HG03439 (cell line): ENCODE data around the gene CACTIN.

ENCODE experiments used
- ATAC-seq: cut with Tn5 transposase; IDR thresholded peaks from one replicate; pipeline ENCODE4 v1.9.1; 2021; ENCODE audit warnings: mild to moderate bottlenecking, moderate library complexity; ENCODE audit not compliant: unreplicated experiment

The CACTIN gene

DNA sequence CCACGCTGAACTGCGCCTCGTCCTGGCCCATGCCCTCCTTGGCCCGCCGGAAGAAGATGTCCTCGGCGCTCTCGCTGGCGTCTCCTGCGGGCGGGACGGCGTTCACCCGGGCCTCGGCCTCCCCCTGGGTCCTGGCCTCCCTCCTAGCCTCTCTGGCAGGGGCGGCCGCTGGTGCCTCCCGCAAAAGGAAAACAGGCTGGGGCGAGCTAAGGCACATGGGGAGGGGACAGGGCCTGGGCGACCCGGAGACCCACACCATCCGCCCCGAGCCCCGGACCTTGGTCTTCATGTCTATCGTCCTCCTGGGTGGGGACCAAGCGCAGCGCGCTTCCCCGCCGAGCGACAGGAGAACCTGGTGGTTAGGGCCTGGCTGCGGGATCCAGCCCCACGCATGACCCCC is 14.3 kb downstream of the CACTIN start:
- ATAC-seq: no peak

GRCh38 chr19:3611841-3612240 is 14.7 kb downstream of the CACTIN start:
- no peak for ATAC-seq

GRCh38 chr19:3610745-3611717 is 15.6 kb downstream of the CACTIN start:
- ATAC-seq: no peak

GRCh38 chr19:3609779-3610719 is 16.5 kb downstream of the CACTIN start:
- no peak for ATAC-seq

DNA sequence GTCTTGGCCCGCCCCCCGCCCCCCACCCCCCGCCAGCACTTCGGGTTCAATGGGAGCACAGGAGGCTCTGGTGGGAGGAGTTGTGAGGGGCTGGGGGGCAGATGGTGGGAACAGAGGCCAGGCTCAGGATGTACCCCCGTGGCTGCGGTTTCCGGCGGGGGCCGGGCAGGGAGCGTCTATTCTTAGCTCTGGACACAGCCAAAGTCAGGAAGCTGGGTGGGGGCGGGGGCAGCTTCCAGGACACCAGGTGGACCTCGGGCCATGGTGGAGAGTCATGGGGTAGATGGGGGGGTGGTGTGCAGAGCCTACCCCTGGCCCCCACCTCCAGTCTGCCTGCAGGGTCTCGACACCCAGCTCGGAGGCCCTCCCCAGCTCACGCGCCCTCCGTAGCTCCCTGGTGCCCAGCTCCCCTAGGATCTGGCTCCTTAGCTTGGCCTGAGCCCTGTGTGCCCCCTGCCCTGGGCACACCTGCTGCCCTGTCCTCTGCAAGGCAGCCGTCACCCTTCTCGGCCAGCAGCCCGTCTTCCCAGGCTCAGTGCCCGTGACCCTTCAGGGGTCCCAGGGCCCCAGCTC is 17.8 kb downstream of the CACTIN start:
- no peak for ATAC-seq

DNA sequence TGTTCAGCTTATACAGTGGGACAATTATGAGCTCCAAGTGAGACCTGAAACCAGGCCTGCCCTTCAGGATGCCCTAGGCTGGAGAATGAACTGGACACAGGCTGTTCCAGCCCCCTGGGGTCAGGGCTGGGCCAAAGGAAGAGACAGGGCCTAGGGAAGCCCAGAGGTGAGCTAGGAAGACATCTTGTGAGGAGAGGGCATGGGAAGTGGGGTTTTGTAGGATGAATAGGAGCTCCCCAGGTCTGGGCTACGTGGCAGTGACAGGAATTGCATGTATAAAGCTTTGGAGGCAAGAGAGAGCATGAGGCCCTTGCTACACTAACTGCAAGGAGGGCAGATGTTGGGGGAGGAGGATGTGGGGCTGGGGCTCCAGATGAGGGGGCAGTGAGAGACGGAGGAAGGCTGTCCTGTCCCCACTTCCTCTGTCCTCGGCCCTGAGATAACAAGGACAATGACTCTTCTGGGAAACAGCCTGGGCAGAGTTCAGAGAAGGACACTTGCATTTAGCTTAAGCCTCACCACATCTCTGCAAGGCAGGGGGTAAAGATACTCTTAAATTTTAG is 18.4 kb downstream of the CACTIN start:
- ATAC-seq: no peak

DNA sequence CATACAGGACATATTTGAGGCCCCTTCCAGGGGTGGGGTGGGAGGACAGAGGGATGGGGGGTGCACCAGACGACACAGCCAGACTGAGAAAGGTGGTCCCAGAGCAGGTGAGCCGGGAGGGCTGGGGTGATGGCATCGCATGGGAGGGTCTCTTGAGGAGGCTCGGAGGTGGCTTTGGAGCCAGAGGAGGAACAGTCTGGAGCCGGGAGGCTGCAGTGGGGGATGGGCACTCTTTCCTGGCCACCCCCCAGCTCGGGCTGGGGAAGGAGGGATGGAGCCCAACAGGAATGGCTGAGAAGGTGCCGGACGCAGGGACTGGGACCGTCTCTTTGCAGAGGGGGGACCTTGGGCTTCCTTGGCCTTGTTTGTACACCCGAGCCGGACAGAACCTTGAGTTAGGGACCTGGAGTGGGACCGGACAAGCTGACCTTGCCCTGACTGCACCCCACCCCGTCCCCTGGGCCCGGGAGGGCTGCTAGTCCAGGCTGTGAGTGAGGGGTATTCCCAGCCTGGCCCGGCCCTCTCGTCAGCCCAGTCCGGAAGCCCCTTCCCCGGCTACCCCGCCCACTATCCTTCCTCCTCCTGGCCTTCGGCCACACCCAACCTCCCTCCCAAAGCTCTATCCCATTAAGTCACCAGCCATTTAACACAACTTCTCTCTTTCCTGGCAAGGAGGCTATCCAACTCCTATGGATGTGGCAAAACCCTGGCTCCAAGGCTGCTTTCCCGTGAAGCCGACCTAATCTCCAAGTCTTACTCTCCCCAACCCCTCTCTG is 19.1 kb downstream of the CACTIN start:
- no peak for ATAC-seq

DNA sequence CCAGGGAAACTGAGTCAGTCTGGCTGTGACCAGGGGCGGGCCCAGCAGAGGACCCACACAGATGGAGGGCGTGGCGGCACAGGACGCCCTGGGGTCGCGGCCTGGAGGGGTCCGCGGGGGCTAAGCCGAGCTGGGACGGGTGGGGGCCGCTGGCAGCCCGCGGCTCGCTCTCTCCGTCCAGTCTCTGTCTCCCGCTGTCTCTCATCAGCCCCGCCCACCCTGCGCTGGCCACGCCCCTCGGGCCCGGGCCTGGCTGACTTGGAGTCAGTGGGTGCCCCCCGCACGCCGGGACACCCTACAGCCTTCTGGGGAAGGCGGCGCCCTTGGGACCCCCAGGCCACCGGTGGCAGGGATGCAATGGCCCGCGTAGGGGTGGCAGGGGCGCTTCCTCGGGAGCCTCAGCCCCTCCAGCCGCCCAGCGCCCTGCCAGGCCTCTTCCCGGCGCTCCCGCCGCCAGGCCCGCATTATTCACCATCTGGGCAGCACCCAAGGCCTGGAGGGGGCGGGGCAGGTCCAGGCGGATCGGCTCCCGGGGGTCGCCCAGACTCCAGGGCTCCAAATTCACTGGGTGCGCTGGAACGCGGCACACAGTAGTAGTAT is 19.8 kb downstream of the CACTIN start, which contains the start of gene TBXA2R:
TBXA2R (minus strand) TSS at position 186 of the 600 bp plus-strand sequence. CDS start 6,241 bp downstream, outside the sequence.
- no peak for ATAC-seq

GRCh38 chr19:3606174-3606689 is 20.4 kb downstream of the CACTIN start:
- no peak for ATAC-seq

GRCh38 chr19:3605770-3606169 is 20.8 kb downstream of the CACTIN start:
- ATAC-seq: no peak

- ATAC-seq: no peak
Measured at GRCh38 chr19:3605361-3605760, 21.2 kb downstream of the CACTIN start.

GRCh38 chr19:3604987-3605343 is 21.6 kb downstream of the CACTIN start:
- no peak for ATAC-seq

DNA sequence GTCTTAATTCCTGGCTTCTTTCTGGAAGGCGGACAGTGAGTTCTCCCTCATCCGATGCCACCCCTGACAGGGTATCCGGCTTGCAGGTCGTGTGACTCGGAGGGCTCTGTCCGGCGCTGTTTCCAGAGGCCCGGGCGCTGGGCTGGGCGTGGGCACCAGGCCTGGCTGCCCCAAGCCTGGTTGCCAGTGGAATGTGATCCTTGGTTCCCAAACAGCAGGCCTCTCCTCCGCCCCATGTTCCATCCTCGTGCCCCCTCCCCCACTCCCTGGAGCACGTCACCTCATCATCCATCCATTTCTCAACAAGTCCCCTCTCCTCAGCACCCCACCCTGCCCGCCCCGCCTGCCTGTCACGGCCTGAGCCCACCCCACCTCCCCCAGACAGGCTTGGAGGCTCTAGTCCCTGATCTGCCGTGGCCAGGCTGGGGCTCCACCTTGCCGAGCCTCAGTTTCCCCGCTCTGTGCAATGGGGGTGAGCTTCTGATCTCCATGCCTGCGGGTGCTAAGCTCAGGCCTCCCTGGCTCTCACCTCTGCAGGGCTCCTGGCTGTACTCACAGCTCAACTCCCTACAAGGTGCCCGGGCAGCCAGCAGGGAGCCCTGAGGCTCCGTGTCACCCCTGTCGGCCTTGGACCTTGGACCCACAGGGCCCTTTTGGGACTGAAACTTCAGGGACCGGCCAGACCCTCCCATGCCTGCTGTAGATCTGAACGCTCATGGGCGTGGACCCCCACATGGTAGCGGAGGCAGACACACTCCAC is 22.2 kb downstream of the CACTIN start:
- ATAC-seq: no peak

DNA sequence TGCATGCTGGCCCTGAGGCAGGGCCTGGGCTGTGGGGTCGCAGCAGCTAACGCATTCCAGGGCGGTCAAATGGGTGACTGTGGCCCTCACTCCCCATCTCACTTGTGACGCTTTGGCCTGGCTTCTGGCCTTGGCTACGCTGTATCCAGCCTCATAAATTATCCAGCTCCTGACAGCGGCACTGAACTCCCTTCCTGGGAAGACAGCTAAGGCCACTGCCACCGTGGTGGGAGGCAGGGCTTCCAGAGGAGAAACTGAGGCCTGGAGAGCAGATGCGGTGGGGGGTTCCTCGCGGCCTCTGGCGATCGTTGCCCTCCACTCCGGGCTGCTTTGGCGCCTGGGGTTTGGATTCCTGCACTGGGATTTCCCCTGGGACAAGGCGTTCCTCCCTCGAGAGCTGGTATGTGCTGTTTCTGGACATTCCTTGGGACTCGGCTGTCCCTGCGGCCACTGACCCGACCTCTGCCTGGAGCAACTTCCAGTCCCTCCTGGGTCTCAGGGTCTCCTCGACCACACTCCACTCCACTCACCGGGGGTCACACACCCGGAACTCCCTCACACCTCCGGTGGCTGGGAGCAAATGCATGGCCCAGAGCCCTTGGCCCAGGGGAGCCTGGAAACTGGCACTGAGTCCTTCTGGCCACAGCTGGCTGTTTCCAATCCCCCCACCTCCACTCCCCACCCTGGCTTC is 23.3 kb downstream of the CACTIN start:
- no peak for ATAC-seq

- ATAC-seq: no peak
Measured at GRCh38 chr19:3601021-3601420, 25.6 kb downstream of the CACTIN start.

- ATAC-seq: no peak
Measured at GRCh38 chr19:3599776-3600187, 26.8 kb downstream of the CACTIN start.

DNA sequence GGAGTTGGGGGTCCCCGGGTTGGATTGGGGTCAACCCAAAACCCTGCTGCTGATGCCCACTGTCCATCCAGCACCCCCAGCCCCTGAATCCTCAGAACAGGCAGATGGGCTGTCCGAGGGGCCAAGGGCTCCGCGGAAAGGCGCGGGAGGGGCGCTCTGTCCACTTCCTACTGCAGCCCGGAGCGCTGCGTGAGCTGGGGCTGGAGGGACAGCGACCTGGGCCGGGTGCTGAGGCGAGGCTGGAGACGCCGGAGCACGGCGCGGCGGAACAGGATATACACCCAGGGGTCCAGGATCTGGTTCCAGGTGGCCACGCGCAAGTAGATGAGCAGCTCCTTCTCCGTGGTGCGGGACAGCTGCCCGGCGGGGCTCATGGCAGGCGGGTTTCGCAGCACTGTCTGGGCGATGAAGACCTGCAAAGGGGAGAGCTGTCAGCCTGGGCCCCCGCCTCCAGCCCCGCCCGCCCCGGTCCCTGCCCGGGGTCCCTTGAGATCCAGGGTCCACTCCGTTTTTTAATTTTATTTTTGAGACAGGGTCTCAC is 31.0 kb downstream of the CACTIN start:
- no peak for ATAC-seq

GRCh38 chr19:3593156-3593555 is 33.4 kb downstream of the CACTIN start:
- ATAC-seq: no peak
